Heart left ventricle (tissue), 13 donors: ENCODE measurements around the gene COL23A1.

ENCODE experiments used
- CTCF ChIP-seq, 12 donors: fragments of 200-600 bp; sonication (generic) in 4 of 12; IDR thresholded peaks; one replicate each; pipeline versions ENCODE4 v1.5.0 to v1.8.0; 2018 to 2022; ENCODE audit warnings: antibody characterized with exemption in 12 of 12, mild to moderate bottlenecking in 5 of 12
- POLR2A ChIP-seq, 2 donors: fragments of 450-650 bp; IDR thresholded peaks; one replicate each; pipeline ENCODE4 v1.6.1; 2017; ENCODE audit warnings: antibody characterized with exemption in 2 of 2, mild to moderate bottlenecking in 2 of 2, moderate library complexity in 2 of 2
- donor health status: ischemic (EF 13 %, LVEDD 7.1; RV severe dilation, severe dysfunction).
- donor health status: DM: no; HTN: yes; CAD: no.
- donor health status: DM: no; HTN: no; CAD: no.
- donor health status: ischemic (EF 25% LVEDD 6.9; RV normal size, moderate dysfunction).
- donor health status: ischemic (EF 25% LVEDD 5.7; RV mildly dilated, moderate dysfunction).
- donor health status: ischemic (EF 35%, LVEDD 5.7; RV mildly dilated, moderate dysfunction).
- donor health status: nonischemic (EF 11% LVEDD 7.7; RV severe dilation, severe dysfunction).
- donor health status: DM: yes; HTN: yes; CAD: no.
- donor health status: PGD.
- donor health status: ischemic (EF 29% LVEDD 5.4; RV normal size, mild dysfunction).
- donor health status: nonischemic (EF 23%, LVEDD 6.1; RV moderate dilation, normal function).

GRCh38 chr5:178380541-178381074, 209.6 kb downstream of the COL23A1 start:
- TF ChIP-seq CTCF (IDR thresholded peaks at IDR 0.05) (no peak), POLR2A (IDR thresholded peaks at IDR 0.05) (no peak)
